H1 (cell line): ENCODE measurements around the gene ADPRHL1. TPM values are rescaled to one million over a fixed set of nuclear protein-coding genes. Genes with fewer than 3 reads are reported as not detected.

Source experiments
- CTCF ChIA-PET: fragments of 300-600 bp; sonication (Branson Sonifier 250); formaldehyde crosslinking; loops from one replicate; lab custom pipeline; 2021; ENCODE audit not compliant: partially characterized antibody; lab: Charles Lee
- POLR2A ChIA-PET: fragments of 300-600 bp; sonication (Branson Sonifier 250); formaldehyde crosslinking; loops from one replicate; lab custom pipeline; 2021; ENCODE audit warnings: inconsistent platforms; ENCODE audit not compliant: partially characterized antibody; lab: Charles Lee
- DNase-seq, 2 experiments: peaks; one replicate each; pipeline versions ENCODE4 v3.0.0 to v3.0.0-alpha.2; 2010 to 2022; ENCODE audit warnings: low spot score in 2 of 2, low read depth in 1 of 2, mixed read lengths in 1 of 2
- FAIRE-seq: peaks from 2 replicates; lab custom pipeline; 2011; peaks lifted over from hg19 to GRCh38; lab: Jason Lieb, UNC
- H2AFZ ChIP-seq: 2 replicates; pipeline ENCODE4 v1.8.1; 2012; ENCODE audit warnings: low read length, inconsistent platforms
- H2AK5ac ChIP-seq: 2 replicates; pipeline ENCODE4 v1.6.1; 2013; ENCODE audit warnings: low read depth, low read length
- H2BK120ac ChIP-seq: replicated peaks from 2 replicates; pipeline ENCODE3; 2013; ENCODE audit warnings: low read depth, low read length, inconsistent platforms
- H2BK12ac ChIP-seq: 2 replicates; pipeline ENCODE4 v1.6.1; 2013; ENCODE audit warnings: low read depth, low read length
- H2BK15ac ChIP-seq: 2 replicates; pipeline ENCODE4 v1.6.1; 2013; ENCODE audit warnings: low read length
- H2BK20ac ChIP-seq: 2 replicates; pipeline ENCODE4 v1.6.1; 2013; ENCODE audit warnings: low read length
- H2BK5ac ChIP-seq: 2 replicates; pipeline ENCODE4 v1.6.1; 2013; ENCODE audit warnings: low read depth, low read length
- H3K14ac ChIP-seq: 2 replicates; pipeline ENCODE4 v1.6.1; 2013; ENCODE audit warnings: inconsistent platforms; ENCODE audit not compliant: insufficient read length
- H3K18ac ChIP-seq: 2 replicates; pipeline ENCODE4 v1.6.1; 2013; ENCODE audit warnings: low read length; ENCODE audit errors: extremely low read depth
- H3K23ac ChIP-seq: 2 replicates; pipeline ENCODE4 v1.6.1; 2013; ENCODE audit warnings: inconsistent platforms; ENCODE audit not compliant: insufficient read length
- H3K23me2 ChIP-seq: 2 replicates; pipeline ENCODE4 v1.6.1; 2013; ENCODE audit warnings: low read depth, low read length
- H3K27ac ChIP-seq: 2 replicates; pipeline ENCODE4 v1.6.1; 2011; ENCODE audit warnings: low read depth, low read length, inconsistent platforms
- H3K27me3 ChIP-seq, 4 experiments: replicated peaks in 1 of 4; 1 replicate in 1 of 4; 2 replicates in 3 of 4; pipeline versions ENCODE4 v1.6.1 to v1.8.1; 2011 to 2013; ENCODE audit warnings: low read length in 3 of 4, mild to moderate bottlenecking in 3 of 4, inconsistent platforms in 2 of 4, mixed read lengths in 2 of 4, moderate library complexity in 1 of 4; ENCODE audit not compliant: control insufficient read depth in 3 of 4, insufficient read depth in 3 of 4; ENCODE audit errors: extremely low read depth in 1 of 4
- H3K36me3 ChIP-seq, 4 experiments: 2 replicates each; pipeline versions ENCODE4 v1.6.1 to v1.8.1; 2011 to 2013; ENCODE audit warnings: mild to moderate bottlenecking in 4 of 4, low read length in 3 of 4, moderate library complexity in 2 of 4, control low read depth in 1 of 4, inconsistent platforms in 1 of 4; ENCODE audit not compliant: insufficient read depth in 4 of 4, control insufficient read depth in 2 of 4
- H3K4ac ChIP-seq: replicated peaks from 2 replicates; pipeline ENCODE3; 2013; ENCODE audit warnings: low read length, low read depth, mixed read lengths, inconsistent platforms; ENCODE audit not compliant: insufficient read length
- H3K4me1 ChIP-seq, 4 experiments: replicated peaks in 1 of 4; 1 replicate in 1 of 4; 2 replicates in 3 of 4; pipeline versions ENCODE4 v1.6.1 to v1.8.1; 2011 to 2013; ENCODE audit warnings: low read length in 3 of 4, inconsistent platforms in 2 of 4, mixed read lengths in 1 of 4; ENCODE audit not compliant: insufficient read depth in 4 of 4, control insufficient read depth in 3 of 4
- H3K4me2 ChIP-seq, 2 experiments: 2 replicates each; pipeline versions ENCODE4 v1.6.1 to v1.8.1; 2011 to 2013; ENCODE audit warnings: low read depth in 2 of 2, low read length in 2 of 2, control low read depth in 1 of 2, inconsistent platforms in 1 of 2, mild to moderate bottlenecking in 1 of 2; ENCODE audit not compliant: insufficient read depth in 1 of 2
- H3K4me3 ChIP-seq, 4 experiments: fragments of 200-600, 300-600 bp in 1 of 4; sonication (generic), shearing (Covaris generic), sonication (Bioruptor Twin) in 1 of 4; 2 replicates each; pipeline versions ENCODE4 v1.5.1 to v1.8.1; 2011 to 2016; ENCODE audit warnings: low read length in 4 of 4, low read depth in 3 of 4, control low read depth in 2 of 4, inconsistent platforms in 2 of 4, mild to moderate bottlenecking in 2 of 4, mixed read lengths in 1 of 4, moderate library complexity in 1 of 4; ENCODE audit not compliant: insufficient read depth in 2 of 4; ENCODE audit errors: extremely low read depth in 1 of 4
- H3K56ac ChIP-seq: replicated peaks from 2 replicates; pipeline ENCODE3; 2013; ENCODE audit warnings: low read depth, mild to moderate bottlenecking, mixed read lengths, low read length, inconsistent platforms; ENCODE audit not compliant: insufficient read length
- H3K79me1 ChIP-seq: 2 replicates; pipeline ENCODE4 v1.6.1; 2013; ENCODE audit warnings: low read depth, low read length, control low read depth
- H3K79me2 ChIP-seq, 2 experiments: 2 replicates each; pipeline versions ENCODE4 v1.6.1 to v1.8.1; 2012 to 2013; ENCODE audit warnings: low read length in 2 of 2, mild to moderate bottlenecking in 2 of 2, inconsistent platforms in 1 of 2; ENCODE audit not compliant: insufficient read depth in 2 of 2, control insufficient read depth in 1 of 2
- H3K9ac ChIP-seq, 4 experiments: replicated peaks in 1 of 4; 1 replicate in 1 of 4; 2 replicates in 3 of 4; pipeline versions ENCODE4 v1.6.1 to v1.8.1; 2011 to 2013; ENCODE audit warnings: low read depth in 3 of 4, low read length in 3 of 4, control low read depth in 2 of 4, mild to moderate bottlenecking in 2 of 4, moderate library complexity in 2 of 4, inconsistent platforms in 1 of 4; ENCODE audit errors: extremely low read depth in 1 of 4
- H3K9me3 ChIP-seq, 2 experiments: 2 replicates each; pipeline versions ENCODE4 v1.6.1 to v1.8.1; 2012 to 2013; ENCODE audit warnings: mild to moderate bottlenecking in 2 of 2, moderate library complexity in 2 of 2, control low read depth in 1 of 2, inconsistent platforms in 1 of 2, low read depth in 1 of 2, low read length in 1 of 2, mixed read lengths in 1 of 2; ENCODE audit not compliant: insufficient read depth in 2 of 2
- H4K20me1 ChIP-seq, 2 experiments: replicated peaks in 1 of 2; 2 replicates each; pipeline versions ENCODE3 to v1.8.1; 2011 to 2013; ENCODE audit warnings: inconsistent platforms in 2 of 2, low read length in 2 of 2, mild to moderate bottlenecking in 1 of 2; ENCODE audit not compliant: insufficient read depth in 2 of 2, control insufficient read depth in 1 of 2
- H4K5ac ChIP-seq: 2 replicates; pipeline ENCODE4 v1.6.1; 2013; ENCODE audit warnings: low read length, low read depth, mixed read lengths, inconsistent platforms; ENCODE audit not compliant: insufficient read length
- H4K8ac ChIP-seq: 2 replicates; pipeline ENCODE4 v1.8.0; 2013; ENCODE audit warnings: mild to moderate bottlenecking, moderate library complexity, low read length, inconsistent platforms; ENCODE audit not compliant: insufficient read depth; ENCODE audit errors: extremely low read depth
- H4K91ac ChIP-seq: replicated peaks from 2 replicates; pipeline ENCODE3; 2013; ENCODE audit warnings: low read length, mixed read lengths, inconsistent platforms; ENCODE audit not compliant: insufficient read length
- BACH1 ChIP-seq: IDR thresholded peaks from 2 replicates; pipeline ENCODE4 v1.6.1; 2012; ENCODE audit warnings: low read length, improper control_type of control experiment
- CEBPB ChIP-seq: IDR thresholded peaks from 2 replicates; pipeline ENCODE4 v1.6.1; 2012; ENCODE audit warnings: low read depth, low read length
- FOSL1 ChIP-seq: IDR thresholded peaks from 2 replicates; pipeline ENCODE4 v1.6.1; 2011; ENCODE audit warnings: mild to moderate bottlenecking, low read depth, low read length, moderate library complexity; ENCODE audit not compliant: insufficient read depth
- HDAC2 ChIP-seq, 2 experiments: fragments of 300-600 bp in 1 of 2; sonication (generic) in 1 of 2; IDR thresholded peaks; 2 replicates each; pipeline ENCODE4 v1.6.1; 2011 to 2012; ENCODE audit warnings: low read depth in 2 of 2, low read length in 2 of 2, mild to moderate bottlenecking in 2 of 2, moderate library complexity in 2 of 2, borderline replicate concordance in 1 of 2, inconsistent platforms in 1 of 2
- KDM1A ChIP-seq: fragments of 200-600, 300-600 bp; sonication (generic); IDR thresholded peaks from 2 replicates; pipeline ENCODE4 v1.7.1; 2016; ENCODE audit warnings: mild to moderate bottlenecking, low read length, borderline replicate concordance
- MAFK ChIP-seq: IDR thresholded peaks from 2 replicates; pipeline ENCODE4 v1.6.1; 2012; ENCODE audit warnings: low read depth, mild to moderate bottlenecking, improper control_type of control experiment, low read length
- PHF8 ChIP-seq: fragments of 200-600 bp; sonication (generic); conservative IDR thresholded peaks from 2 replicates; pipeline ENCODE4 v1.7.1; 2012; ENCODE audit warnings: low read depth, mild to moderate bottlenecking, inconsistent platforms, low read length, moderate library complexity
- POLR2AphosphoS5 ChIP-seq: IDR thresholded peaks from 2 replicates; pipeline ENCODE4 v1.6.1; 2011; ENCODE audit warnings: low read depth, low read length
- SAP30 ChIP-seq: fragments of 300-600 bp; sonication (generic); IDR thresholded peaks from 2 replicates; pipeline ENCODE4 v1.7.1; 2012; ENCODE audit warnings: low read length, moderate library complexity, mild to moderate bottlenecking, inconsistent platforms; ENCODE audit not compliant: insufficient read depth, insufficient replicate concordance
- SIN3A ChIP-seq, 2 experiments: IDR thresholded peaks in 1 of 2; conservative IDR thresholded peaks in 1 of 2; 2 replicates each; pipeline ENCODE4 v1.6.1; 2011 to 2012; ENCODE audit warnings: low read length in 2 of 2, improper control_type of control experiment in 1 of 2, low read depth in 1 of 2, mild to moderate bottlenecking in 1 of 2
- SIRT6 ChIP-seq: IDR thresholded peaks from one replicate; pipeline ENCODE4 v1.7.1; 2012; ENCODE audit warnings: low read length, inconsistent platforms
- TAF7 ChIP-seq: optimal IDR thresholded peaks from 2 replicates; pipeline ENCODE3; 2011; ENCODE audit warnings: low read depth, mild to moderate bottlenecking, inconsistent platforms, low read length, moderate library complexity, borderline replicate concordance
- TCF12 ChIP-seq: IDR thresholded peaks from 2 replicates; pipeline ENCODE4 v1.6.1; 2011; ENCODE audit warnings: low read depth, mild to moderate bottlenecking, low read length
- WGBS, 2 experiments: shearing (Covaris generic) in 1 of 2; methylation state at CpG; one replicate each; pipeline versions ENCODE4 v1.1.6 to v1.1.7; 2013 to 2015; ENCODE audit warnings: low lambda C conversion rate in 2 of 2, mixed read lengths in 2 of 2, inconsistent platforms in 1 of 2, low coverage in 1 of 2, missing lambda C conversion rate in 1 of 2; ENCODE audit not compliant: insufficient replicate concordance in 2 of 2, insufficient coverage in 1 of 2, insufficient read length in 1 of 2; ENCODE audit errors: extremely low coverage in 1 of 2, missing lambda C conversion rate in 1 of 2; 5-methylcytosine and 5-hydroxymethylcytosine counted together
- polyA plus RNA-seq, 7 experiments: library from polyadenylated mRNA; depleted of rRNA in 3 of 7; stranded (reverse) in 5 of 7; unstranded in 2 of 7; fragments of >200 nt in 5 of 7; fragments of 200-250 nt in 2 of 7; gene quantifications; 1 replicate in 5 of 7; 2 replicates in 1 of 7; 4 replicates in 1 of 7; pipeline versions ENCODE4 v1.2.1 to v1.2.3, GENCODE V29; 2011 to 2013; ENCODE audit warnings: missing spikeins in 2 of 7, mixed read lengths in 2 of 7
- total RNA-seq: library from RNA; stranded (reverse); fragmentation: NEBNext Ultra II Directional; extraction: Animal tissue kit (Norgen Biotek cat#: 25700); gene quantifications from 2 replicates; pipeline ENCODE4 v1.2.1, GENCODE V29; 2021

ADPRHL1 gene
- total and polyA plus RNA-seq, 2 of the 8 experiments (the other 6 are each of a cell fraction or from before 2014, with no cell fraction given): 0.74 to 1.7 TPM

DNA sequence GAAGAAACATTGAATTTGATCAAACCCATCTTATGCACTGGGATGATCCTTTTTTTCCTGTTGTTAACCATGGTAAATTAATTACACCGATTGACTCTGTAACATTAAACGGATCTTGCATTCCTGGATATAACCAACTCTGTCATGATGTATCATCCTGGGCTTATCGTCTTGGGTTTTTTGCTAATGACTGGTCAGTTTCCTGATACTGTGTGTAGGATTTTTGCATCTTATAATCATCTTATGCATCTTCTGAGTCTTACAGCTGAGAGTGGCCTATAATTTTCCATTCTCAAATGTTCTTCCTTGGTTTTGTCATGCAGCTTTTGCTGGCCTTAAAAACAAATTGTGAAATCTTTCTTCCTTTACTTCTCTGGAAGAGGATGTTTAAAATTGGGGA lies 24.4 kb upstream of the ADPRHL1 start:
- H3K36me3 ChIP-seq: peaks cover 2 to 54% (median 31%) of the 10 kb centered on the region in 4 experiments; a peak in 7 of 8 replicates
- no peak overlapping the region for H2BK12ac ChIP-seq
- no peak overlapping the region for H3K4me3 ChIP-seq
- H2AFZ ChIP-seq: no peak overlapping the region
- no peak overlapping the region for H3K9ac ChIP-seq
- H3K23ac ChIP-seq: no peak overlapping the region
- H4K20me1 ChIP-seq: peaks cover 6 to 9% of the 10 kb centered on the region in 2 experiments
- no peaks in the 10 kb centered on the region for H3K9me3 ChIP-seq
- H2BK120ac ChIP-seq: no peak overlapping the region
- H3K79me2 ChIP-seq: peaks cover 0 to 17% of the 10 kb centered on the region in 2 experiments; a peak in 2 of 4 replicates
- DNase-seq: no peak
- no peak overlapping the region for H3K18ac ChIP-seq
- H2BK20ac ChIP-seq: no peak overlapping the region
- H3K56ac ChIP-seq: no peak overlapping the region
- no peak for FAIRE-seq
- no peak overlapping the region for H2BK15ac ChIP-seq
- H2AK5ac ChIP-seq: no peak overlapping the region
- WGBS, 2 experiments: 98% methylated on average over 3 of the region's 3 CpGs; no CpG with 5 or more reads in 1 of the 2 experiments
- H4K5ac ChIP-seq: no peak overlapping the region
- ChIA-PET POLR2A (interaction anchor here (1.1 kb wide), 1 partner anchor 21 kb away, joined by 3 read pairs; no protein-coding TSS in a partner anchor), CTCF (interaction anchor here (0.6 to 1.3 kb wide), 3 partner anchors 11 to 223 kb away, joined by 3 to 4 read pairs (median 4); no protein-coding TSS in a partner anchor)
- no peaks in the 10 kb centered on the region for H3K4me1 ChIP-seq
- no peaks in the 10 kb centered on the region for H3K23me2 ChIP-seq
- H3K27ac ChIP-seq: no peak overlapping the region
- H3K79me1 ChIP-seq: no peaks in the 10 kb centered on the region; the same call in 1 of the 2 replicates
- no peak overlapping the region for H3K14ac ChIP-seq
- no peaks in the 10 kb centered on the region for H3K27me3 ChIP-seq
- no peak overlapping the region for H4K91ac ChIP-seq
- no peak overlapping the region for H4K8ac ChIP-seq
- H3K4me2 ChIP-seq: no peak overlapping the region
- no peak overlapping the region for H3K4ac ChIP-seq
- no peak overlapping the region for H2BK5ac ChIP-seq
- TF ChIP-seq FOSL1 (no peak), SIN3A (conservative IDR thresholded peaks at IDR 0.05 in 1 of 2, IDR thresholded peaks at IDR 0.05 in 1 of 2; ENCODE audit: low read depth in 1 of 2, low read length in 2 of 2) (no peak), TCF12 (no peak), PHF8 (no peak), TAF7 (no peak), SAP30 (no peak), POLR2AphosphoS5 (no peak), BACH1 (no peak), KDM1A (no peak), SIRT6 (no peak), CEBPB (no peak), HDAC2 (IDR thresholded peaks at IDR 0.05; ENCODE audit: borderline replicate concordance in 1 of 2, low read depth in 2 of 2, low read length in 2 of 2) (no peak), MAFK (no peak)
